NT2/D1 (cell line): ENCODE data around the gene C3orf22.

Experiments
- DNase-seq: peaks from one replicate; pipeline ENCODE4 v3.0.0-alpha.2; 2011; ENCODE audit warnings: low read depth, low spot score
- H3K27me3 ChIP-seq: 2 replicates; pipeline ENCODE4 v1.6.0; 2011; ENCODE audit warnings: mild to moderate bottlenecking; ENCODE audit not compliant: insufficient read length, insufficient read depth
- H3K36me3 ChIP-seq: 2 replicates; pipeline ENCODE4 v1.6.1; 2011; ENCODE audit warnings: mild to moderate bottlenecking, low read length, mixed read lengths; ENCODE audit not compliant: insufficient read depth, insufficient read length
- H3K4me1 ChIP-seq: 2 replicates; pipeline ENCODE4 v1.5.1; 2011; ENCODE audit not compliant: insufficient read depth, insufficient read length
- H3K4me3 ChIP-seq: 2 replicates; pipeline ENCODE4 v1.5.1; 2011; ENCODE audit warnings: low read depth; ENCODE audit not compliant: insufficient read length
- H3K9ac ChIP-seq: 2 replicates; pipeline ENCODE4 v1.6.0; 2011; ENCODE audit warnings: low read depth; ENCODE audit not compliant: insufficient read length
- H3K9me3 ChIP-seq: 2 replicates; pipeline ENCODE4 v1.5.1; 2011; ENCODE audit warnings: mild to moderate bottlenecking, low read length; ENCODE audit not compliant: insufficient read depth
- SUZ12 ChIP-seq: IDR thresholded peaks from 2 replicates; pipeline ENCODE4 v1.6.1; 2011; ENCODE audit not compliant: insufficient read length, insufficient read depth; ENCODE audit errors: extremely low read depth
- YY1 ChIP-seq: IDR thresholded peaks from 2 replicates; pipeline ENCODE4 v1.6.1; 2011; ENCODE audit not compliant: insufficient read length, insufficient read depth
- ZNF274 ChIP-seq: IDR thresholded peaks from 2 replicates; pipeline ENCODE4 v1.6.1; 2011; ENCODE audit warnings: mild to moderate bottlenecking, low read depth, low read length

The C3orf22 gene

DNA sequence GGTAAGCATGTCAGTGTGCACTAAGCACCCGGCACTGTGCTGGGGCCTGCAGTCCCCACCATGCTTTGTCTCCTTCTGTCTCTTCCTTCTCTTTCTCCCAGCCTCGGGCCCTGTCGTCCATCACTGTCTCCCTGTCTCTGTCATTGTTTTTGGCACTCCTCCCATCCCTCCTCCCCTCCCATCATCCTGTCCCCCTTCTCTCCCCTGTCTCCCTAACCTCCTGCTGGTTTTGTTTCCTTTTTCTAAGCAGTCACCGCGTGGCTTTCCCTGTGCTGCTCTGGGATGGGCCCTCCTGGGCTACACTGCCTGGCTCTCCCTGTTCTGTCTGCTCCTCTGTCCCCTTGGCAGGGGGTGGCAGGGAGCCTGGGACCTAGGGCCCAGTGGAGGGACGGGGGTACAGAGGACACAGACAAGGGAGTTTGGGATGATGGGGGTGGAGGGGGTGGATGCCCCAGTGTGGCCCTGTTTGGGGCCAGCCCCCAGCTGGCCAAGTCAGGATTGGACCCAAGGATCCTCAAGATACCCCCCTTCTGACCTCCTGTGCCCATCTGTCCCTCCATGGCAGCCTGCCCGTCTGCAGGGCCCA, 29.1 kb downstream of the C3orf22 start:
- H3K9me3 ChIP-seq = no peaks in the 10 kb centered on the region; the same call in 1 of the 2 replicates
- H3K4me1 ChIP-seq = peaks cover 14% of the 10 kb centered on the region
- no peak overlapping the region for H3K4me3 ChIP-seq
- TF ChIP-seq ZNF274 = no peak
- TF ChIP-seq SUZ12 = no peak
- TF ChIP-seq YY1 = no peak
- peaks cover 15% of the 10 kb centered on the region for H3K27me3 ChIP-seq
- no peak overlapping the region for H3K9ac ChIP-seq
- H3K36me3 ChIP-seq = no peaks in the 10 kb centered on the region
- no peak for DNase-seq

DNA sequence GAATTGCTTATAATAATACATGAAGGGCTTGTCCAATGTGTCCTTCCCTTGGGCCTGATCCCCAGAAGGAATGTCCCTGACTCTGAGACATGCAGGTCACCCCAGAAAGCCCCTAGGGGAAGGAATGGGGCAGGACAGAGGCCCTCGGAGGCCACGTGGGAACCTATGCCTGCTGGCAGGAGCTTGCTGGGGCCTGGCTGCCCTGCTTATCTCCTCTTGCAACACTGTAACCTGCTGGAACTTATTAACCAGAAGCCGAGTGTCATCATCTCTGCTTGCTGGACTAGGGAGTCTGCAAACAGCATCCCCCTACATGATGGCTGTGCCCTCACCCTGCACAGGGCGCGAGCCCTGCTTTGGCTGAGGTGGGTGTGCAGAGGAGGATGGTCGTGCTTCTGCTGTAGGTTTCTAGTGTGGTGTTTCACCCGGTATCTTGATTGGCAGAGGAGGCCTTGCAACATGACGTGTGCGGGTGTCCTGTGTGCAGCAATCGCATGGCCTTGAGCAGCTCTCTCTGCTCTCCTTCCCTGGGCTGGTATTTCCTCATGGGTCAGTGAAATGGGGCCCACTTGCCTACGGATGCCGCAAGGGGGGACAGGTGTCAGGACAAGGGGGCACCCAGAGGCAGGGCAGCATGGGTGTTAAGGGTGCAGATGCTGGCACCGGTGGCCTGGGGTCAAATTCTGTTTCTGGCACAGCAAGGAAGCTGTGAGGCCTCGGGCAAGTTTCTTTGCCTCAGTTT, 29.8 kb downstream of the C3orf22 start:
- DNase-seq = no peak
- no peaks in the 10 kb centered on the region for H3K36me3 ChIP-seq
- no peaks in the 10 kb centered on the region; the same call in 1 of the 2 replicates for H3K9me3 ChIP-seq
- H3K4me3 ChIP-seq = no peak overlapping the region
- peaks cover 15% of the 10 kb centered on the region for H3K27me3 ChIP-seq
- TF ChIP-seq ZNF274 (no peak), YY1 (no peak), SUZ12 (no peak)
- H3K9ac ChIP-seq = no peak overlapping the region
- H3K4me1 ChIP-seq = peaks cover 15% of the 10 kb centered on the region

DNA sequence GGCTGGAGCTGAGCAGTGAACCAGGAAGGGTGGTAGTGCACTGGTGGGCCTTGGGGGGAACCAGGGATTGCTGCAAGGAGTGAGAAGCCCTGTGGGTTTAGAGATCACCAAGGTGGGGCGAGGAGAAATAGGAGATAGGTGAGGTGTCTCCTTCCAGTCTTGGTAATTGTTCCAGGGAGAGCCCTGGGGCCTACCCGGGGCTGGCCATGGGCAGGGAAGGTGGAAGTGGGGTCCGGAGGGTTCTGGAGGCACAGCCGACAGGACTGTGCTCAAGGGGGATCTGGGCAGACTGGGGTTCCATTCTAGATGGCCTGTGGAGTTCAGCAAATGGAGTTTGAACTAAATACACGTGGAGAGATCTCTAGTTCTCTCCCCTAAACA, 30.3 kb downstream of the C3orf22 start:
- TF ChIP-seq SUZ12 (no peak), YY1 (no peak), ZNF274 (no peak)
- Histone ChIP-seq H3K9me3 (no peaks in the 10 kb centered on the region; the same call in 1 of the 2 replicates), H3K36me3 (no peaks in the 10 kb centered on the region), H3K27me3 (peaks cover 20% of the 10 kb centered on the region), H3K4me1 (peaks cover 21% of the 10 kb centered on the region), H3K4me3 (no peak overlapping the region), H3K9ac (no peak overlapping the region)
- no peak for DNase-seq

DNA sequence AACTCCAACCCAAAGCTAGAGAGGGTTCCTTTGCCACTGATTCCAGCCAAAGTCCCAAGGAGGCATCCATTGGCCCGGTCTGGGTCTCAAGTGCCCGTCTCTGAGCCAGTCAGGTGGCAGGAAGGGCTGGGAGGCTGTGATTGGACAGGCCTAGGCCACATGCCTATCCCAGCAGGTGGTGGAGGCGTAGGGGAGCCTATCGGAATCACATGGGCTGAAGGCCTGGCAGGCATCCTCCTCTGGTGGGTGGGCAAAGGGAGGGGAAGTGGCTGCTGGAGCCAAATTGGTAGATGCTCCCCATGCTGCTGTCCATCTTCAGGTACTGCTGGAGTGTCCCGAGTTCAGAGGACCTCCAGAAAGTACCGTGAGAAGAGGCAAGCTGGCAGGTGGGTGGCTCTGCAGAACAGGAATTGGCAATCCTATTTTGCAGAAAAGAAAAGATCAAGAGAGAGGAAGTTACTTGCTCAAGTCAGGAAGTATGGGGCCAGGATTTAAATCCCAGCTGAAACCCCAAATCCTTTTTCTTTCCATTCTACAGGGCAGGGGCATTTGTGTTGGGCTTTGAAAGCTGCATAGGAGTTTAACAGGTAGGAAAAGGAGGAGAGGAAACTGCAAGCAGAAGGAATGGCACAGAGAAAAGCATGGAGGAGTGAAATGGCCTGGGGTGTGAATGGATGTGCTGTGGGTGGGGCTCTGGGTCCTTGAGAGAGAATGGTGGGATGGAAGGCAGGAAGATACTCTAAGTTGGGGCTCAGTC, 31.1 kb downstream of the C3orf22 start:
- Histone ChIP-seq H3K27me3 (peaks cover 28% of the 10 kb centered on the region), H3K9ac (no peak overlapping the region), H3K4me1 (peaks cover 21% of the 10 kb centered on the region), H3K36me3 (no peaks in the 10 kb centered on the region), H3K4me3 (no peak overlapping the region), H3K9me3 (no peaks in the 10 kb centered on the region; the same call in 1 of the 2 replicates)
- TF ChIP-seq YY1 = no peak
- TF ChIP-seq SUZ12 = no peak
- TF ChIP-seq ZNF274 = no peak
- DNase-seq = no peak

DNA sequence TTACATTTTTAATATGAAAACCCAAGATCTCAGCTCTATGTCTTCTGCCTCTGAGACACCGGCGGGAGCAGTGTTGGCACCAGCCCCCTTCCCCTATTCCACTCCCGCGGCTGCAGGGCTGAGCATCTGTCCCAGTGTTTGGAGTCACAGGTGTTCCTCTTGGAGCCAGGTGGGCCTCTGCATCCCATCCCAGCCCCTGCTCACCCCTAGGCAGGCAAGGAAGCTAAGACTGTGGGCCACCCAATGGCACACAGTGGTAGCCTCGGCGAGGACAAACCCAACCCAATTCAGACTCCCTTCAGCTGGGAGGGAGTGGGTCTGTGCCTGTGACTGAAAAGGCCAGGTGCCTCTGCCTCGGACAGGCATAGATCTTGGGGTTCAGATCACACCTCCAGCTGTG, 31.7 kb downstream of the C3orf22 start:
- Histone ChIP-seq H3K4me3 (no peak overlapping the region), H3K9me3 (no peaks in the 10 kb centered on the region; the same call in 1 of the 2 replicates), H3K4me1 (peaks cover 21% of the 10 kb centered on the region), H3K9ac (no peak overlapping the region), H3K27me3 (peaks cover 32% of the 10 kb centered on the region), H3K36me3 (no peaks in the 10 kb centered on the region)
- DNase-seq = no peak
- no peak for TF ChIP-seq SUZ12
- no peak for TF ChIP-seq ZNF274
- no peak for TF ChIP-seq YY1

DNA sequence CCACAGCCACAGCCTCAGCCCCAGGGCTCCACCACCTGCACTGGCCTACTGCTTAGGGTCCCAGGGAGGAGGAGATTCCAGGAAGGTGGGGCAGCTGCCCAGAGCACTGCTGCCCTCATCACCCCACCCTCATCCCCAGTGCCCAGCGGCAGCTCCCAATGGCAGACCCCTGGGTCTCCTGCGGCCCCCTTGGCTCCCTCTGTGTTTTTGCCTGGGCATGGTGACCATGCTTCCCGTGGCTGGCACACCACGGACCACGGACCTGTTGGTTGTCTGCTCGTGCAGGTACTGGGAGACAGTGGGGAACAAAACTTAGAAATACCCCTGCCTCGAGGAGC, 32.1 kb downstream of the C3orf22 start:
- TF ChIP-seq YY1 (no peak), ZNF274 (no peak), SUZ12 (no peak)
- Histone ChIP-seq H3K9me3 (no peaks in the 10 kb centered on the region; the same call in 1 of the 2 replicates), H3K36me3 (no peaks in the 10 kb centered on the region), H3K4me1 (peaks cover 21% of the 10 kb centered on the region), H3K4me3 (no peak overlapping the region), H3K27me3 (peaks cover 32% of the 10 kb centered on the region), H3K9ac (no peak overlapping the region)
- no peak for DNase-seq
